Loucy (cell line): ENCODE data around the gene SLC7A10.
A peak's percentile ranks its signal among the peaks of the same experiment; 100 is the strongest.

Source experiments
- H2AFZ ChIP-seq: fragments of 200-600 bp; sonication (generic); 2 replicates; pipeline ENCODE4 v1.6.0; 2016; ENCODE audit warnings: antibody characterized with exemption, mild to moderate bottlenecking, low read length, moderate library complexity
- H3F3A ChIP-seq: fragments of 200-600 bp; 2 replicates; pipeline ENCODE4 v1.6.0; 2016; ENCODE audit warnings: antibody characterized with exemption, low read depth, mild to moderate bottlenecking
- H3K27me3 ChIP-seq: fragments of 200-600 bp; sonication (generic); 2 replicates; pipeline ENCODE4 v1.6.1; 2014; ENCODE audit warnings: low read length, mild to moderate bottlenecking; ENCODE audit not compliant: insufficient read depth, poor library complexity, severe bottlenecking
- H3K36me3 ChIP-seq: fragments of 200-600 bp; sonication (generic); 2 replicates; pipeline ENCODE4 v1.6.1; 2016; ENCODE audit warnings: low read length; ENCODE audit not compliant: insufficient read depth
- H3K4me1 ChIP-seq: fragments of 200-600 bp; sonication (generic); 2 replicates; pipeline ENCODE4 v1.5.1; 2014; ENCODE audit warnings: low read length, mild to moderate bottlenecking; ENCODE audit not compliant: insufficient read depth, poor library complexity, severe bottlenecking
- H3K4me2 ChIP-seq: fragments of 200-600 bp; sonication (generic); 2 replicates; pipeline ENCODE4 v1.6.0; 2014; ENCODE audit warnings: antibody characterized with exemption, low read length, low read depth, mild to moderate bottlenecking; ENCODE audit not compliant: poor library complexity, severe bottlenecking
- H3K4me3 ChIP-seq: fragments of 200-600 bp; sonication (generic); 2 replicates; pipeline ENCODE4 v1.5.1; 2014; ENCODE audit warnings: low read length, mild to moderate bottlenecking, mixed read lengths; ENCODE audit not compliant: poor library complexity, severe bottlenecking
- H3K79me2 ChIP-seq: fragments of 200-600 bp; sonication (generic); 2 replicates; pipeline ENCODE4 v1.6.1; 2014; ENCODE audit warnings: low read length; ENCODE audit not compliant: insufficient read depth
- H3K9ac ChIP-seq: fragments of 200-600 bp; sonication (generic); 2 replicates; pipeline ENCODE4 v1.6.0; 2014; ENCODE audit warnings: mild to moderate bottlenecking, low read depth, low read length, moderate library complexity; ENCODE audit not compliant: poor library complexity, severe bottlenecking
- H3K9me2 ChIP-seq: fragments of 200-600 bp; sonication (generic); replicated peaks from 2 replicates; pipeline ENCODE4 v1.6.1; 2016; ENCODE audit warnings: low read depth, low read length, mixed read lengths
- H3K9me3 ChIP-seq: fragments of 200-600 bp; sonication (generic); 2 replicates; pipeline ENCODE4 v1.6.1; 2014; ENCODE audit warnings: mild to moderate bottlenecking, antibody characterized with exemption, low read length, low read depth; ENCODE audit not compliant: insufficient read depth
- H4K20me1 ChIP-seq: fragments of 200-600 bp; sonication (generic); 2 replicates; pipeline ENCODE4 v1.6.0; 2014; ENCODE audit warnings: antibody characterized with exemption, low read length, mild to moderate bottlenecking; ENCODE audit not compliant: insufficient read depth, poor library complexity, severe bottlenecking
- CTCF ChIP-seq: fragments of 200-600 bp; sonication (generic); conservative IDR thresholded peaks from 2 replicates; pipeline ENCODE4 v1.5.1; 2014; ENCODE audit warnings: mild to moderate bottlenecking, antibody characterized with exemption, low read length
- EZH2phosphoT487 ChIP-seq: fragments of 200-600 bp; IDR thresholded peaks from 2 replicates; pipeline ENCODE4 v1.6.1; 2018; ENCODE audit warnings: antibody characterized with exemption, mild to moderate bottlenecking, moderate library complexity, borderline replicate concordance

SLC7A10 gene

DNA sequence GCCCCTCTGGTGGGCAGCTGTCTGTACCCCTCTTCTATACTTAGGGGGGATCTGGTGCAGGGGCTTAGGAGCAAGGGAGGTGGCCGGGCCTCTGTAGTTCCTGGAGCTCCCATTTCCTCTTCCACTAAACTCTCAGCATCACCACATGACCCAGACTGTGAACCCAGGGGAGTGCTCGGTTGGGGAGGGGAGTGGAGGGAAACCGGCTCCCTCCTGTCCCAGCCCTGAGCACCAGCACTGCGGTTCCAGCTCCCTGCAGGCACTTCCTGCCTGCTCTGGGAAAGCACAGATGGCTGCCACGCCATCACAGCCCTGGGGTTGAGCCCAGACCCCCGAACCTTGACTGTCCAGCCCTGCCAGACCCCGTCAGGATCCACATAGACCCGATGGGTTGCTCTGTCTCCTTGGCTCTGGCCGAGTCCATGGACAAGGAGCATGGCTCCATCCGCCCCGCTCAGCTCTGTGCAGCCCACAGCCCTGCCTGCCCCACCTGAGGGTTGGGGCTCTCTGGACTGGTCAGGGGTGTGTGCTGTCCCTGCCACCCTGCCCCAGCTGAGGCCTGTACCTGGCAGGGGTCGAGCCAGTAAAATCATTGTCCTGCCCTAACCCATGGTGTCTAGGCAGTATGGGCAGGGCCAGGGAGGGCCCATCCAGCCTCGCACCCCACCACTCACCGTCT, 36.0 kb upstream of the SLC7A10 start:
- no peaks in the 10 kb centered on the region for H3K27me3 ChIP-seq

DNA sequence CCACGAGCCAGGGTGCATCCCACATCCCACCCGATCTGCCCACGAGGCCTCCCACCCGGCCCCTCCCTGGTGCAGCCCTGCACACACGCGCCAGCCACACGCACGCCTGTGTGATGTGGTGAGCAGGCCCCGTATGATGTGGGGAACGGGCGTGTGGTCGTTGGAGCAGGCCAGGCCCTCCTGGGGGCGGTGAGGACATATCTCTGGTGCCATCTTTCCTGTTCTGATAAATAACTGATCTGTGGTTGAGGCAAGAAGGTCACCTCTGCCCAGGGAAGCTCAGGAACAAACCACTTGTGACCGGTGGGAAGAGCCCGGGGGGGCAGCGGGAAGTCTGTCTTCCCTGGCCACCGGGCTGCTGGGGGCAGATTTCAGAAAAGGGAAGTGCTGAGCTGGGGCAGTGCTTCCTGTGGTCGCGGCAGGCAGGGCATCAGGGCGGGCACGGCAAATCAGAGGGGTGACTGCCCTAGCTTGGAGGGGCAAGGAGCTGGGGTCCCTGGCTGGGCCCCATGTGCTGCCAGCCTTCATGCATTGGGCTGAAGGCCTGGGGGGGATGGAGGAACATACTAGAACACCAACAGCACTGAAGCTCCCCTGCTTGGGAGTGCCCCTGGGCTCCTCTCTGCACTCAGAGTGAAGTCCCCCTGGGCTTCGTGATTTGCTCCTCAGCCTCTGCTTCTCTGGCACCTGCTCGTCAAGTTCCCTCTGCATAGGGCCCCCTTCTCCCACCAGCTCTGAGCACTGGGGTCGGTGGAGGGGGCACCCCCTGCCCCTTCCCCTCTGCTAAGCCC, 35.2 kb upstream of the SLC7A10 start:
- H3K27me3 ChIP-seq: no peaks in the 10 kb centered on the region
- H3K36me3 ChIP-seq: no peaks in the 10 kb centered on the region
- H4K20me1 ChIP-seq: no peaks in the 10 kb centered on the region
- H3K4me2 ChIP-seq: peak overlapping the region; percentile 77
- TF ChIP-seq CTCF (no peak), EZH2phosphoT487 (peak; percentile 72)
- peaks cover 3% of the 10 kb centered on the region for H3F3A ChIP-seq
- H3K4me3 ChIP-seq: peak overlapping the region; percentile 57
- no peaks in the 10 kb centered on the region for H3K9me2 ChIP-seq
- H2AFZ ChIP-seq: 0 out of 2 replicates have a peak overlapping the region, but pooled peaks have one; percentile 9
- peak overlapping the region; percentile 74 for H3K9ac ChIP-seq
- H3K9me3 ChIP-seq: no peaks in the 10 kb centered on the region
- H3K4me1 ChIP-seq: peaks cover 49% of the 10 kb centered on the region
- H3K79me2 ChIP-seq: no peaks in the 10 kb centered on the region

More for the DNA sequence above, 36.0 kb upstream of the SLC7A10 start:
- peak overlapping the region; percentile 77 for H3K4me2 ChIP-seq
- H2AFZ ChIP-seq: no peak overlapping the region
- no peaks in the 10 kb centered on the region for H3K79me2 ChIP-seq
- H3K36me3 ChIP-seq: no peaks in the 10 kb centered on the region
- H3K9me3 ChIP-seq: no peaks in the 10 kb centered on the region
- H3K4me3 ChIP-seq: peak overlapping the region; percentile 57
- peaks cover 51% of the 10 kb centered on the region for H3K4me1 ChIP-seq
- H3K9me2 ChIP-seq: no peaks in the 10 kb centered on the region
- H4K20me1 ChIP-seq: no peaks in the 10 kb centered on the region
- peaks cover 3% of the 10 kb centered on the region for H3F3A ChIP-seq
- peak overlapping the region; percentile 74 for H3K9ac ChIP-seq
- TF ChIP-seq EZH2phosphoT487: no peak
- no peak for TF ChIP-seq CTCF

DNA sequence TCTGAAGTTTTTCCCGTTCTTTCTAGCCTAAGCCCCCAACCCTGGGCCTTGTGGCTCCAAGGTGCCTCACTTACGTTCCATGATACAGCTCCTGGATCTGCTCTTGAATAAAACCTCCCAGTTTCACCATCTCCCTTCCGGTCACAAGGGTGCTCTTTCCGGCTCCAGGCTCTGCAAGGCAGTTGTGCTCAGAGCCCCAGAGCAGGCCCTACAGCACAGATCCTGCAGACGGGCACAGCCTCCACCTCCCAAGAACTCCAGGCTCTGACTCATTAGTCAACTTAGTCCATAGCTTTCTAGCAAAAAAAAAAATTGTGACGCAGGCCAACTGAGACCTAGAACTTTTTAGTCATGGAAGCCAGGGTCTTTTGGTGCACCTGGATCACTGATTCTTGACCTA, 33.9 kb upstream of the SLC7A10 start:
- H3F3A ChIP-seq: peaks cover 3% of the 10 kb centered on the region
- H3K4me3 ChIP-seq: peak overlapping the region; percentile 57
- peak overlapping the region; percentile 74 for H3K9ac ChIP-seq
- no peaks in the 10 kb centered on the region for H3K27me3 ChIP-seq
- H4K20me1 ChIP-seq: no peaks in the 10 kb centered on the region
- H3K36me3 ChIP-seq: no peaks in the 10 kb centered on the region
- peak overlapping the region; percentile 77 for H3K4me2 ChIP-seq
- H3K79me2 ChIP-seq: no peaks in the 10 kb centered on the region
- H3K9me2 ChIP-seq: no peaks in the 10 kb centered on the region
- no peak for TF ChIP-seq EZH2phosphoT487
- TF ChIP-seq CTCF: no peak
- H3K4me1 ChIP-seq: peaks cover 44% of the 10 kb centered on the region
- H2AFZ ChIP-seq: no peak overlapping the region
- no peaks in the 10 kb centered on the region for H3K9me3 ChIP-seq
